HEK293 (cell line): ENCODE data around the gene DNAH8.

Source experiments
- CTCF ChIA-PET: fragments of 350-600 bp; formaldehyde crosslinking; extraction: SDS; loops from one replicate; lab custom pipeline; 2021; ENCODE audit warnings: antibody characterized with exemption; lab: Yijun Ruan, JAX
- POLR2A ChIA-PET: fragments of 300-600 bp; formaldehyde crosslinking; extraction: SDS; loops from one replicate; lab custom pipeline; 2020; ENCODE audit warnings: antibody characterized with exemption, inconsistent platforms; lab: Yijun Ruan, JAX
- H3K27ac ChIP-seq: fragments of 200-500 bp; sonication (Bioruptor generic); 2 replicates; pipeline ENCODE4 v1.5.1; 2014; ENCODE audit warnings: low read depth, low read length, control low read depth, inconsistent platforms; ENCODE audit errors: extremely low read depth
- H3K36me3 ChIP-seq, 2 experiments: fragments of 200-500 bp in 1 of 2; sonication (Bioruptor generic) in 1 of 2; 1 replicate in 1 of 2; 2 replicates in 1 of 2; pipeline ENCODE4 v1.5.1; 2014 to 2017; ENCODE audit warnings: inconsistent platforms in 2 of 2, low read length in 2 of 2; ENCODE audit not compliant: control insufficient read depth in 2 of 2, insufficient read depth in 1 of 2
- H3K4me1 ChIP-seq: fragments of 200-500 bp; sonication (Bioruptor generic); 2 replicates; pipeline ENCODE4 v1.5.1; 2014; ENCODE audit warnings: mild to moderate bottlenecking, low read length, inconsistent platforms; ENCODE audit not compliant: control insufficient read depth, insufficient read depth
- H3K4me3 ChIP-seq: 2 replicates; pipeline ENCODE4 v1.5.1; 2011; ENCODE audit warnings: low read depth, mild to moderate bottlenecking, control low read depth, low read length, moderate library complexity
- H3K9me3 ChIP-seq: fragments of 200-500 bp; sonication (Bioruptor generic); 2 replicates; pipeline ENCODE4 v1.5.1; 2014; ENCODE audit warnings: low read depth, low read length, inconsistent platforms; ENCODE audit not compliant: control insufficient read depth, insufficient read depth
- ZBTB17 ChIP-seq: fragments of 450-650 bp; formaldehyde crosslinking; IDR thresholded peaks from 2 replicates; pipeline ENCODE4 v1.5.1; 2016; ENCODE audit warnings: missing biosample characterization, missing genetic modification characterization
- ZNF146 ChIP-seq: fragments of 450-650 bp; formaldehyde crosslinking; IDR thresholded peaks from 2 replicates; pipeline ENCODE4 v1.5.1; 2016; ENCODE audit warnings: missing biosample characterization, missing genetic modification characterization
- ZNF148 ChIP-seq: fragments of 450-650 bp; formaldehyde crosslinking; IDR thresholded peaks from 2 replicates; pipeline ENCODE4 v1.5.0; 2017; ENCODE audit warnings: missing biosample characterization, missing genetic modification characterization, borderline replicate concordance
- ZNF214 ChIP-seq: fragments of 450-650 bp; formaldehyde crosslinking; IDR thresholded peaks from 2 replicates; pipeline ENCODE4 v1.5.1; 2017; ENCODE audit warnings: missing biosample characterization, mild to moderate bottlenecking, missing genetic modification characterization, borderline replicate concordance
- ZNF223 ChIP-seq: fragments of 450-650 bp; formaldehyde crosslinking; IDR thresholded peaks from 2 replicates; pipeline ENCODE4 v1.5.1; 2016; ENCODE audit warnings: missing biosample characterization, missing genetic modification characterization
- ZNF266 ChIP-seq: fragments of 450-650 bp; formaldehyde crosslinking; IDR thresholded peaks from 2 replicates; pipeline ENCODE4 v1.5.1; 2016; ENCODE audit warnings: missing biosample characterization, missing genetic modification characterization, low read depth
- ZNF280C ChIP-seq: fragments of 450-650 bp; formaldehyde crosslinking; IDR thresholded peaks from 2 replicates; pipeline ENCODE4 v1.5.1; 2016; ENCODE audit warnings: missing biosample characterization, missing genetic modification characterization
- ZNF341 ChIP-seq: fragments of 450-650 bp; formaldehyde crosslinking; IDR thresholded peaks from 2 replicates; pipeline ENCODE4; 2016; ENCODE audit warnings: low read depth, missing biosample characterization, missing genetic modification characterization
- ZNF354C ChIP-seq: fragments of 450-650 bp; formaldehyde crosslinking; IDR thresholded peaks from 2 replicates; pipeline ENCODE4 v1.5.1; 2016; ENCODE audit warnings: missing biosample characterization, missing genetic modification characterization, low read depth, borderline replicate concordance
- ZNF433 ChIP-seq: fragments of 450-650 bp; formaldehyde crosslinking; IDR thresholded peaks from 2 replicates; pipeline ENCODE4 v1.5.1; 2016; ENCODE audit warnings: missing biosample characterization, missing genetic modification characterization, low read depth
- ZNF530 ChIP-seq: fragments of 450-650 bp; formaldehyde crosslinking; IDR thresholded peaks from 2 replicates; pipeline ENCODE4 v1.5.1; 2016; ENCODE audit warnings: low read depth, missing biosample characterization, missing genetic modification characterization
- ZNF654 ChIP-seq: fragments of 450-650 bp; formaldehyde crosslinking; IDR thresholded peaks from 2 replicates; pipeline ENCODE4 v1.5.1; 2016; ENCODE audit warnings: low read depth, missing biosample characterization, missing genetic modification characterization
- ZNF664 ChIP-seq: fragments of 450-650 bp; formaldehyde crosslinking; IDR thresholded peaks from 2 replicates; pipeline ENCODE4 v1.5.1; 2016; ENCODE audit warnings: missing biosample characterization, missing genetic modification characterization
- ZNF747 ChIP-seq: fragments of 450-650 bp; formaldehyde crosslinking; IDR thresholded peaks from 2 replicates; pipeline ENCODE4 v1.5.1; 2016; ENCODE audit warnings: missing biosample characterization, missing genetic modification characterization
- TF ChIP-seq, protein P1 (sequence below): fragments of 450-650 bp; formaldehyde crosslinking; IDR thresholded peaks from 2 replicates; pipeline ENCODE4 v1.5.1; 2016; ENCODE audit warnings: missing biosample characterization, missing genetic modification characterization

The DNAH8 gene

GRCh38 chr6:38703949-38704590 lies 11.0 kb upstream of the DNAH8 start:
- no peak overlapping the region for H3K27ac ChIP-seq
- CTCF ChIA-PET: interaction anchor here (0.6 kb wide), 1 partner anchor 168 kb away, joined by 3 read pairs; no protein-coding TSS in a partner anchor
- H3K4me1 ChIP-seq: no peaks in the 10 kb centered on the region
- peaks cover 4 to 20% of the 10 kb centered on the region in 2 experiments; a peak in 2 of 3 replicates for H3K36me3 ChIP-seq
- TF ChIP-seq ZNF148 (tag by site-specific recombination) (no peak), ZNF664 (tag by site-specific recombination) (peak; percentile 65), ZNF747 (tag by site-specific recombination) (no peak)
- TF ChIP-seq, all 188 proteins: peak for 1
- no peaks in the 10 kb centered on the region for H3K9me3 ChIP-seq
- POLR2A ChIA-PET: interaction anchor here (1.1 to 1.5 kb wide), 2 partner anchors 13 to 26 kb away, joined by 5 to 6 read pairs; no protein-coding TSS in a partner anchor
- H3K4me3 ChIP-seq: no peak overlapping the region

GRCh38 chr6:38705924-38706323 lies 9.2 kb upstream of the DNAH8 start:
- H3K4me1 ChIP-seq: no peaks in the 10 kb centered on the region
- no peak overlapping the region for H3K4me3 ChIP-seq
- no peaks in the 10 kb centered on the region for H3K9me3 ChIP-seq
- ChIA-PET CTCF (no interaction called here), POLR2A (interaction anchor here (0.6 kb wide), 1 partner anchor 1293 kb away, joined by 3 read pairs; no protein-coding TSS in a partner anchor)
- no peak overlapping the region for H3K27ac ChIP-seq
- H3K36me3 ChIP-seq: peaks cover 0 to 11% of the 10 kb centered on the region in 2 experiments; a peak in 2 of 3 replicates
- no peak for TF ChIP-seq ZNF664 (tag by site-specific recombination)
- TF ChIP-seq, protein P1, sequence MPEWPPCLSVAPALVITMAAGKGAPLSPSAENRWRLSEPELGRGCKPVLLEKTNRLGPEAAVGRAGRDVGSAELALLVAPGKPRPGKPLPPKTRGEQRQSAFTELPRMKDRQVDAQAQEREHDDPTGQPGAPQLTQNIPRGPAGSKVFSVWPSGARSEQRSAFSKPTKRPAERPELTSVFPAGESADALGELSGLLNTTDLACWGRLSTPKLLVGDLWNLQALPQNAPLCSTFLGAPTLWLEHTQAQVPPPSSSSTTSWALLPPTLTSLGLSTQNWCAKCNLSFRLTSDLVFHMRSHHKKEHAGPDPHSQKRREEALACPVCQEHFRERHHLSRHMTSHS (tag by site-specific recombination): no peak
- no peak for TF ChIP-seq ZNF354C
- TF ChIP-seq ZNF223 (tag by site-specific recombination): no peak
- no peak for TF ChIP-seq ZNF341
- TF ChIP-seq ZNF146 (tag by site-specific recombination): no peak
- TF ChIP-seq ZNF530 (tag by site-specific recombination): no peak
- TF ChIP-seq ZNF266 (tag by site-specific recombination): no peak
- no peak for TF ChIP-seq ZBTB17 (tag by site-specific recombination)
- no peak for TF ChIP-seq ZNF214 (tag by site-specific recombination)

GRCh38 chr6:38708496-38708895 lies 6.6 kb upstream of the DNAH8 start:
- POLR2A ChIA-PET: no interaction called here
- H3K9me3 ChIP-seq: no peaks in the 10 kb centered on the region
- TF ChIP-seq ZNF654 (tag by site-specific recombination) (0 out of 2 replicates have a peak, but pooled peaks have one; percentile 5), ZNF148 (tag by site-specific recombination) (no peak), ZNF280C (tag by site-specific recombination) (no peak), ZNF433 (tag by site-specific recombination) (no peak)
- TF ChIP-seq, all 188 proteins: peak for 1
- CTCF ChIA-PET: interaction anchor here (0.6 to 1.4 kb wide), 5 partner anchors 21 to 950 kb away, joined by 3 to 4 read pairs (median 3); no protein-coding TSS in a partner anchor
- no peaks in the 10 kb centered on the region for H3K36me3 ChIP-seq
- H3K4me1 ChIP-seq: no peaks in the 10 kb centered on the region
- no peak overlapping the region for H3K4me3 ChIP-seq
- H3K27ac ChIP-seq: no peak overlapping the region
